GM12878 (cell line): ENCODE measurements around the gene MAPKAPK3. TPM values are rescaled to one million over a fixed set of nuclear protein-coding genes. Genes with fewer than 3 reads are reported as not detected.

Experiments used
- ATAC-seq: fragments of 200-7000 bp; cut with Tn5 transposase; 3 replicates; pipeline ENCODE4 v1.9.1; 2020; ENCODE audit warnings: mild to moderate bottlenecking, moderate library complexity
- BruUV-seq: library from RNA; stranded (reverse); fragments of 400-500 nt; replicated peaks from 2 replicates; lab custom pipeline; 2021; lab: Mats Ljungman, UMichigan
- CTCF ChIA-PET: fragments of 300-600 bp; sonication (Branson Sonifier 250); formaldehyde crosslinking; extraction: SDS; loops from one replicate; lab custom pipeline; 2021; ENCODE audit warnings: inconsistent platforms; lab: Yijun Ruan, JAX
- POLR2A ChIA-PET: fragments of 350-600 bp; formaldehyde crosslinking; extraction: SDS; loops from one replicate; lab custom pipeline; 2021; ENCODE audit warnings: inconsistent platforms; lab: Charles Lee
- RAD21 ChIA-PET: fragments of 300-600 bp; sonication (Branson Sonifier 250); formaldehyde crosslinking; loops from one replicate; lab custom pipeline; 2023; ENCODE audit warnings: antibody characterized with exemption; ENCODE audit not compliant: unreplicated experiment; lab: Charles Lee
- SMC1A ChIA-PET: fragments of 300-600 bp; sonication (Branson Sonifier 250); formaldehyde crosslinking; loops from one replicate; lab custom pipeline; 2023; ENCODE audit not compliant: unreplicated experiment, uncharacterized antibody; lab: Charles Lee
- DNase-seq: peaks from one replicate; pipeline ENCODE4 v3.0.0-alpha.2; 2011; ENCODE audit warnings: low read depth, low spot score
- FAIRE-seq: peaks from 3 replicates; lab custom pipeline; 2011; peaks lifted over from hg19 to GRCh38; lab: Jason Lieb, UNC
- H2AFZ ChIP-seq: 2 replicates; pipeline ENCODE4 v1.6.0; 2011; ENCODE audit warnings: low read depth, low read length, control low read depth; ENCODE audit not compliant: control insufficient read depth
- H3K27ac ChIP-seq: 2 replicates; pipeline ENCODE4 v1.5.1; 2011; ENCODE audit warnings: control low read depth; ENCODE audit not compliant: control insufficient read depth, insufficient read depth
- H3K27me3 ChIP-seq, 2 experiments: replicated peaks in 1 of 2; 2 replicates each; pipeline versions ENCODE4 v1.6.0 to v1.6.1; 2011; ENCODE audit warnings: low read length in 1 of 2; ENCODE audit not compliant: control insufficient read depth in 2 of 2, insufficient read depth in 2 of 2
- H3K36me3 ChIP-seq, 2 experiments: 2 replicates each; pipeline ENCODE4 v1.5.1; 2011; ENCODE audit warnings: low read length in 1 of 2; ENCODE audit not compliant: control insufficient read depth in 2 of 2, insufficient read depth in 2 of 2
- H3K4me1 ChIP-seq: 2 replicates; pipeline ENCODE4 v1.6.1; 2011; ENCODE audit warnings: mild to moderate bottlenecking, low read length, moderate library complexity, mixed read lengths; ENCODE audit not compliant: control insufficient read depth, insufficient read depth
- H3K4me2 ChIP-seq: 2 replicates; pipeline ENCODE4 v1.6.0; 2011; ENCODE audit warnings: control low read depth; ENCODE audit not compliant: control insufficient read depth, insufficient read depth
- H3K4me3 ChIP-seq: fragments of 200-600 bp; sonication (generic); 2 replicates; pipeline ENCODE4 v1.5.1; 2016
- H3K79me2 ChIP-seq: 2 replicates; pipeline ENCODE4 v1.6.0; 2011; ENCODE audit warnings: low read length; ENCODE audit not compliant: control insufficient read depth, insufficient read depth
- H3K9ac ChIP-seq: 2 replicates; pipeline ENCODE4 v1.8.0; 2011; ENCODE audit warnings: low read length, control low read depth, mixed read lengths; ENCODE audit not compliant: control insufficient read depth, insufficient read depth
- H3K9me3 ChIP-seq: replicated peaks from 3 replicates; pipeline ENCODE4 v1.5.1; 2011; ENCODE audit warnings: mild to moderate bottlenecking, low read length; ENCODE audit not compliant: control insufficient read depth, insufficient read depth
- H4K20me1 ChIP-seq: 2 replicates; pipeline ENCODE4 v1.6.0; 2011; ENCODE audit not compliant: control insufficient read depth, insufficient read depth
- EED ChIP-seq: sonication (generic); IDR thresholded peaks from 2 replicates; pipeline ENCODE4 v1.6.1; 2016; ENCODE audit warnings: antibody characterized with exemption, low read depth
- RB1 ChIP-seq: fragments of 450-650 bp; formaldehyde crosslinking; IDR thresholded peaks from 2 replicates; pipeline ENCODE4 v1.6.1; 2017; ENCODE audit warnings: mild to moderate bottlenecking, borderline replicate concordance
- USF1 ChIP-seq: IDR thresholded peaks from 2 replicates; pipeline ENCODE4 v1.6.1; 2011; ENCODE audit warnings: borderline replicate concordance, low read depth, mild to moderate bottlenecking, moderate library complexity, mixed read lengths, low read length; ENCODE audit not compliant: insufficient read depth; ENCODE audit errors: extremely low read length
- ZSCAN29 ChIP-seq: fragments of 450-650 bp; IDR thresholded peaks from 2 replicates; pipeline ENCODE4 v1.6.1; 2017; ENCODE audit warnings: mild to moderate bottlenecking, moderate library complexity
- WGBS: methylation state at CpG from one replicate; pipeline ENCODE4 v1.1.6; 2016; ENCODE audit warnings: low lambda C conversion rate; ENCODE audit not compliant: insufficient replicate concordance, insufficient coverage; ENCODE audit errors: missing lambda C conversion rate; 5-methylcytosine and 5-hydroxymethylcytosine counted together
- in situ Hi-C: fragments of 300-500 bp; cut with MboI; formaldehyde crosslinking; loops from 9 replicates; pipeline ENCODE4 v1.14.3; 2018; ENCODE audit warnings: mixed read lengths
- intact Hi-C: fragments of 100-400 bp; cut with micrococcal nuclease; formaldehyde crosslinking; loops from one replicate; pipeline ENCODE4 v1.14.2; 2022; ENCODE audit not compliant: unreplicated experiment
- polyA plus RNA-seq, 11 experiments: library from polyadenylated mRNA; depleted of rRNA in 4 of 11; unstranded in 6 of 11; stranded (reverse) in 5 of 11; fragments of >200 nt; fragmentation: Nextera tagmentation in 4 of 11; fragmentation: Illumina TruSeq in 1 of 11; extraction: Ambion mirVana in 4 of 11; extraction: Trizol in 1 of 11; gene quantifications; 1 replicate in 1 of 11; 2 replicates in 10 of 11; pipeline versions ENCODE4 v1.2.1 to v1.2.3, GENCODE V29; 2011 to 2016; ENCODE audit warnings: inconsistent platforms in 2 of 11, missing spikeins in 2 of 11, low read depth in 1 of 11
- total RNA-seq, 4 experiments: library from RNA; depleted of rRNA in 3 of 4; stranded (reverse); fragments of >200 nt in 3 of 4; fragmentation: Illumina TruSeq in 1 of 4; extraction: Trizol in 1 of 4; gene quantifications; 2 replicates each; pipeline versions ENCODE4 v1.2.1 to v1.2.3, GENCODE V29; 2013 to 2021

Gene MAPKAPK3
- total and polyA plus RNA-seq, 10 of the 15 experiments (the other 5 are each of a cell fraction or from before 2014, with no cell fraction given): 7.9 to 66.0 (median 39.0) TPM

DNA sequence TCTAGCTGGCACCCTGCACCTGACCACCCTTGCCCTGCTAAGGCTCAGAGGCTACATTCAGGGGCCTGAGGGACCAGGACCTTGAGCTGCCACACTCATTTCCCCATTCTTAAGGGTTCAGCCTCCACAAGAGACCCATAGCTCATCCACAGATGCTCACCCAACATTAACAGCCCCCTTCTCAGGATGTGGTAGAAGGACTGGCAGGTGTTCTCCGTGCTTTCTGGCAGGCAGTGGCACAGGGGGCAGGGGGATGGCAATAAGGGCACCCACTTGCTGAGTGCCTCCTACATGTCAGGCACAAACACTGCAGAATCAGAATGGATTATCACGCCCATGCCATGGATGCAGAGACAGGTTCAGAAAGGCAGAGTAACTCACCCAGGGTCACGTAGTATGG lies 9.4 kb downstream of the MAPKAPK3 start:
- ChIA-PET POLR2A (no interaction called here), RAD21 (interaction anchor here (1.2 to 3.8 kb wide), 2 partner anchors 9 to 26 kb away, joined by 5 to 19 read pairs; partner anchors contain the start of gene MAPKAPK3), SMC1A (interaction anchor here (0.9 kb wide), 1 partner anchor 10 kb away, joined by 3 read pairs; the partner anchor contains the start of gene MAPKAPK3), CTCF (interaction anchor here (0.6 to 4.6 kb wide), 3 partner anchors 12 to 165 kb away, joined by 3 to 35 read pairs (median 3); partner anchors contain the start of gene MAPKAPK3)
- Histone ChIP-seq H3K27me3 (no peaks in the 10 kb centered on the region), H4K20me1 (no peaks in the 10 kb centered on the region), H3K9me3 (no peaks in the 10 kb centered on the region), H3K4me1 (peaks cover 22% of the 10 kb centered on the region), H3K4me2 (no peak overlapping the region), H2AFZ (no peak overlapping the region), H3K4me3 (no peak overlapping the region), H3K79me2 (no peaks in the 10 kb centered on the region), H3K9ac (no peak overlapping the region), H3K36me3 (peaks cover 0 to 4% of the 10 kb centered on the region in 2 experiments; a peak in 2 of 4 replicates), H3K27ac (no peak overlapping the region)
- in situ Hi-C loops: no loop called here
- no TSS peak for BruUV-seq
- 79% methylated on average over 3 of the region's 3 CpGs for WGBS
- no peak for ATAC-seq
- no peak for DNase-seq
- FAIRE-seq: no peak
- intact Hi-C loops: no loop called here
- TF ChIP-seq EED (no peak), USF1 (no peak), RB1 (no peak), ZSCAN29 (no peak)
